Effector CD8-positive, alpha-beta T cell (primary cell): ENCODE results near the gene FANCB.
A peak's percentile ranks its signal among the peaks of the same experiment; 100 is the strongest.

Experiments
- DNase-seq: peaks from one replicate; lab custom pipeline; 2025; lab: John Stamatoyannopoulos, UW
- total RNA-seq, 4 experiments: gene quantifications; one replicate each; lab custom pipeline; 2026; lab: John Stamatoyannopoulos, UW

The FANCB gene
- 7.3 to 9.3 (median 9.1) reads per million in 4 experiments for total RNA-seq

DNA sequence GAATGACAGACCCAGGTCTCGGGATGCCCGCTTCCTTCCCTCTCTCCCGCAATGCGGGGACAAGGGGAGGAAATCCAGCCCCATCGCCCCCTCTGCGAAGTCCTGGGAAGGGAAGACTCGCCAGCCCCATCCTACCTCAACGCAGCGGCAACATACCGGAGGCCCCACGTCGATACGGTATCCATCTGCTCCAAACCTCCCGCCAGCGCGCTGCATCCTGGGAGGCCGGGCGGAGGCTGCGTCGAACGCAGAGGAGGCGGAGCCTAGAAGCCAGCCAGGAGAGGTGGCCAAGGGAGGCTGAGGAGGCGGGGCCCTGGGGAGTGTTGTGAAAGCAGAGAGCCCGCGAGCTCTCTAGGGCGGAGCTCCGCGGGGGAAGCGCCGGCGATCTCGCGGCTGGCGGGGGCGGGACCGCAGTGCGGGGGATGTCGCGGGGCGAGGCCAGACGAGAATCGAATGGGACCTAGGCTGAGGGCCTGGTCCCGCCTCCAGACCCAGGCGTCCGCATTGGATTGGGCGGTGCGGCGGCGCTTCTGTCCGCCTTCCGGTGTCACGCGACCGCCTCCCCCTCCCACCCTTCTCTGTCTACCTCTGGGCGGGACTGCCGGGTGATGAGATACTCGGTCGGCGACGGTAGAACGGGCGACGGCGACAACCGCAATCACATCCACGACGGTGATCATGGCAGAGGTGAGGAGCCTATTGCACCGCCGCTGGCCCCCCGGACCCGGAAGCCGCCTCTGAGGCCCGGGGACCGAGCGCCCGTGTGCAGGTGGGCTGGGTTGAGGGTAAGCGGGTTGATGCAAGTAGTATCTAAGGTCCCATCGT is at the start of gene FANCB, which contains the start of gene MOSPD2:
FANCB (minus strand) TSS at position 219 of the 825 bp plus-strand sequence. CDS start 7,559 bp downstream, outside the sequence.
MOSPD2 (plus strand) TSS at position 571 of the 825 bp plus-strand sequence; CDS start at position 679, 108 bp downstream.
- DNase-seq = peak; percentile 87

DNA sequence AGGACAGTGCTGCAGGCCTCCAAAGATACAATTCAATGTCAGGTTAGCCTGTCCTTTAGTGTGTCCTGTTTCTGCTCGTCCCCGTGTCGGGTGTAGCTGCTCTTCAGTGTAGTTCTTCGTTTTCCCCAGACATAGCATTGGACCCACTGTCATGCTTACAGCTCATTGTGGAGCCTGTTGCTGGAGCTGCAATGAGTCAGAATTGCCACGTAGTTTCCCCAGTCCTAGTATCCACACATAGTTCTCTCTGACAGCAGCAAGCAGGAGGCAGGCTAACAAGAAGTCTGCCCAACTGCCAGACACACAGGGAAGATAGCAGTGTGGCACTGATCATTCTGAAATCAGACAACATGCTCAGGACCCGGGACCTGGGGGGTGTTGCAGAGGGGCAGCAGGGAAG is 49.6 kb upstream of the FANCB start:
- no peak for DNase-seq

DNA sequence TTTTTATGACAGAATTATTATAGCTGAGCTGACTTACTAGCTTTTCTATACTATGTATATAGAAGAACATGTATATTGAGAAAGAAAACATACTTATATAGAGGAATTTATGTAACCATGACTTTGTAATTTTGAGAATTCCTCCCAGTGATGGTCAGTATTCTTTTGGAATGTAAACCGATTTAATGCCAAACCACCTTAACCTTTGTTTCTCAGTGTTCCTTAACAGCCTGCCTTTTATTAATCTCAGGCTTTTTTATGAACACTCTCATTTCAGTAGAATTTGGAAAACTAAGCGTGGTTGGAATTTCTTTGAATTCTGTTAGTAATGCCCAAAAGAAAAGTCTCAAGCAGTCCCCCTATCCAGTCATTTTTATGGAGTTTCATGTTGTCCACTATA is 47.3 kb upstream of the FANCB start:
- DNase-seq = no peak

DNA sequence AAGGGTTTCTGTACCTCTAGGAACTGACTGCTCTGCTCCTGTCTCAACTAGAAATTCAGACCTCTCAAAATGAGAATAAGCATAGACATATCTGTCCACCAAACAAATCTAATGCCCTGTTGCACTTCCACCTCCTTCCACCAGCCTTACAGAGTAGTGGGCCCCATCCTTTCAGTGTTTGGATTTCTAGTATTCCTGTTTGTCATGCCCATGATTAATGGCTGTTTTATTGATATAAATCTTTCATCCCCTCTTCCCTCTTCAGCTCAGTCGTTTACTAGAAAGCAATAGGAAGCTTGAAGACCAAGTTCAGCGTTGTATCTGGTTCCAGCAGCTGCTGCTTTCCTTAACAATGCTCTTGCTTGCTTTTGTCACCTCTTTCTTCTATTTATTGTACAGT is 46.5 kb upstream of the FANCB start:
- DNase-seq = no peak

DNA sequence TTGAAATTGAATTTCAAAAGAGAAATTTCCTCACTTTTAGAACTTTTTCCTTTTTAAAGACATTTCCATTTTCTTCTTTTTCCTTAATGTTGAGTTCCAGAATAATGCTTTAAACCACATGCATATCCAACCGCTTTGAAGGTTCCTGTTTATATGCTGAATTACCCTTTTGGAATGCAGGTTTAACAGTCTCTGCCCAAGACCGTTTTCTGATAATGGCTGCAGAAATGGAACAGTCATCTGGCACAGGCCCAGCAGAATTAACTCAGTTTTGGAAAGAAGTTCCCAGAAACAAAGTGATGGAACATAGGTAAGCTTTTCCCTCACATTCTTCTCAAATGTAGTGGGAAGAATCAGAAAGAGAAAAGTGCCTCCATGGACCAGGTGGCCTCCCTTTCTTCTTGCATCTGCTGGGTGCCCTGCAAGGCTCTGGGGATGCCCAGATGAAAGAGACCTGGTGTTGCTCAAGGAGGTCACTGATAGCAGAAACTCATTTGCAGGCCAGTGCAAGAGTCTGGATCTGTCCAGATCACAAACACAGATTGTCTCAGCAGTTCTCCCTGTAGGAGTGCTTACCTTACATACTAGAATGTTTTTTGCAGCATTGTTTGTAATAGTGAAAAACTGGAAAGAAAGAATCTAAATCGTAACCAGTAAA is 43.3 kb upstream of the FANCB start:
- no peak for DNase-seq

DNA sequence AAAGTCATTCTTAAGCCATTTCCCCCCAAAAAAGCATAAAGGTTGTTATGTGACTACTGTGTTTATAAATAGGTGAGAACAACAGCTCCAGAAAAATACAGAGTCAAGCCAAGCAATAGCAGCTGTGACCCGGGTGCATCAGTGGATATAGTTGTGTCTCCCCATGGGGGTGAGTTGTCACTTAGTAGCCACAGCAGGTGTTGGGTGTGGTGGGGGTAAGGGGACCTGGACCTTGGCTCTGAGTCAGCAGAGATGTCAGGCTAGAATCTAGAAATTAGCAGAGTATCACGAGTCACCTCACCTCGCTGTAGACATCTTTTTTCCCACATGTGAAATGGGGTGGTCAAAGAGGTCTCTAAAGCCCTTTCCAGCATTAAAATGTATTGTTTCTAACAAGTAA is 42.7 kb upstream of the FANCB start:
- DNase-seq = no peak

DNA sequence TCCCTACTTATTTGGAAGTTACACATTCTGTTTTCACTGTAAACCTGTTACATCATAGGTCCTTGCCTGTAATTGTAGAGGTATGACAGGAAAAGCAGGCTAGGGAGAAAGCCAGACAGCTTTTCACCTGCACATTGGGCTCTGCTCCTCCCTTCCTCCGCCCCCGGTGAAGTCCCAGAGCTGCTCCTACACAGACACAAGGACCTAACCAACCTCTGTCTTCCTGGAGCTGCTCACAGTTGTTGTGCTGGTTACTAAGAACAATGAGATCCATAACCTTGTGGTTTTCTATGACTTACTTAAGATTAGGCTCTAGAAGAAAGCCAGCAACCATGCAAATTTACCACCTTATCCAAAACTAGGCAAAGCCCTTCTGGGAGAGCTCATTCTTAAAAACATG is 40.4 kb upstream of the FANCB start:
- DNase-seq = no peak

DNA sequence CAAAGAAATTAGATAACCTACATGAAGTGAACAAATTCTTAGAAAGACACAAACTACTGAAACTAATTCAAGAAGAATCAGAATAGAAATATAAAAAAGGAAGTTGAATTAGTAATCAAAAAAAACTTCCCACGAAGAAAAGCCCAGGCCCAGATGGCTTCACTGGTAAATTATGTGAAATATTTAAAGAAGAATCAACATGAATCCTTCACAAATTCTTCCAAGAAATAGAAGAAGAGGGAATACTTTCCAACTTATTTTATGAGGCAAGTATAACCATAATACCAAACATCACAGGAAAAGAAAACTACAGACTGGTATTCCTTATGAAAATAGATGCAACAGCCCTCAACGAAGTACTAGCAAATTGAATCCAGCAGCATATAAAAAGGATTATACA is 31.0 kb upstream of the FANCB start:
- no peak for DNase-seq

DNA sequence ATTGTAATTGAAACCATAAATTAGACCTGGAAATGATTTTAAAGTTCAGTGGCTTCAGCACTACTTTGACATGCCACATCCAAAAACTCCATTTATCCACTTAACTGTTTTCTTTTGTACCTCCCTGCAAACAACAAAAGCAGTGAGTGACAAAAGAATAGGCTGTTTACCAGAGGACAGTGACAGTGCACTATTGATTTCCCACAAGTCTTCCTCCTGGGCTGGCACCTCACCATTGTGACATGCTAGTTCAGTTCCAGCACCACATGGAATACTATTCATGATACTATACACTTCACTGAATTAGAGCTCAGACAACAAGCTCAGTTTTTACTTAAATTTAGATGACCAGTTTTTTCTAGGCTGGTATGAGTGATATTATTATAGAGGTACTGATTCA is 29.7 kb upstream of the FANCB start:
- no peak for DNase-seq

DNA sequence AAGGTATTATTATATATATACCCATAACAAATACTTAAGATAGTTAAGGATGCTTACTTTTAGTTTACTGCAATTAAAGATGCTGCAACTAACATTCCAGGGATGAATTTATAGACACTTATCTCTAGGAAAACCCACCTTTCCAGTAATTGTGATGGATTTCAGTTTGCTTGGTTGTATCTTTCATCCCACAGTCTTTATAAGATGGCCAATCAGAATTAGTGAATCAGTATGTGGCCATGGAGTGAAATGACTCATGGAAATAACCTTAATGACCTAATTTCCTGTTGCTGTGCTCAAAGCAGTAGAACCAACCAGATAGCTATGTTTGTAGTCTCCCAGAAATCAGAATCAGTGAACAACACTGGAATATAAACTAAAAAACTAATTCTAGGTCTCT is 26.7 kb upstream of the FANCB start:
- no peak for DNase-seq

DNA sequence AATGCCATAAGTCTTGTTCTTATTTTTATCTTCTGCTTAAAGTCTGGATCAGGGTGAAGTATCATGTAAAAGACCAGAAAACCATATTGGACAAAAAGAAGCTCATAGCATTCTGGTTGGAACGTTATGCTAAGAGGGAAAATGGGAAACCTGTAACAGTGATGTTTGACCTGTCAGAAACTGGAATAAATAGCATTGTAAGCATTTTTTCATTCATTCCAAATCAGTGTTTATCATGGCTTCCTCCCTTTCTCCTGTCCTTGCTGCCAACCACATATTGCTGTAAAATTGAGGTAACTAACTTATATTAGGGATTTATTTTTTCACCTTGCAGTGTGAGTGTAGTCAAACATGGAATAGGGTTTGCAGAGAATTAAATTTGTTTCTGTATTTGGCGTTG is 24.2 kb upstream of the FANCB start:
- no peak for DNase-seq

DNA sequence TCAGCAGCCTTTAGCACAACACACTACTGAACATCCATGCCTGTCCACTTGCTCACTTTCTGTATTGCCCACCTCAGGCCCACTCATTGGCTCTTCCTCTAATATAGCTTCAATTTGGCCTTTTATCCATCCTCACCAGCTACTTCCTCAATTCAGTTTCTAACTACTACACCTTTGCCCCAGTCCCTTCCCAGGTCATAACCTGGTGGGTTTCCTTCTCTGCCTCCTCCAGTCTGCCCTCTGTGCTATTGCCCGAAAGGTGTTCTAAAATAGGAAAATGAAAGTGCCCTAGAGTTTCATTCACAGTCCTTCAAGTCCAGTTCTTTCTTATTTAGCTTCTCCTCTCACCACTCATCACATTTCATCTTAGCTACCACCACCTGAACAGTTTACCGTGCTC is 23.4 kb upstream of the FANCB start:
- no peak for DNase-seq

DNA sequence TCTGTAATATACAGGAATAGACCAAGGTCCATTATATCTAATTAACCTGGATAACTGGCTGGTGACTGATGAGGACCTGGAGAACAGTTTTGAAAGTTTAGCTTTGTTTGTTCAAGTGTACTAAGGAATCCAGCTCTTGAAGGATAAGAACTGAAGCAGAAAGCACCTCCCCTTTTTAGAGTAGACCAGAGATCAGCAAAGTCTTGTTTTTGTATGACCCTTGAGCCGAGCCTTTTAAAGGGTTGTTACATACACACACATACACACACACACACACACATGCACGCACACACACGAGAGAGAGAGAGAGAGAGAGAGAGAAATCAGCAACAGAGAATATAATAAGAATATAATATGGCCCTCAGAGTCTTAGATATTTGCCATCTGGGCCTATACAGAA is 13.4 kb upstream of the FANCB start:
- no peak for DNase-seq

DNA sequence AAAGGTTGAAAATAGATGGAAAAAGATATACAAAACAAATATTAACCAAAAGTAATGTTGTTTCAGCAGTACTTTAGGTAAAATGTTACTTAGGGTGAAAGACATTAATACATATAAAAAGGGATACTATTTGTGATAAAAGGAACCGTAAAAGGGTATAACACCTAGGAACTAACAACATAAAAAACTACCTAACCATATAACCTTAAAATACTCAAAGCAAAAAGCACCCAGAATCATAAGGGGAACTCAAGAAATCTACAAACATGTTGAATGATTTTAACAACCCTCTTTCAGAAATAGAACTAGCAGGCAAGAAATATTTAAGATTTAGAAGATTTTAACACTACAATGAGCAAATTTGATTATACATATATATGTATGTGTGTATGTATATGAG is 11.8 kb upstream of the FANCB start:
- DNase-seq = no peak

DNA sequence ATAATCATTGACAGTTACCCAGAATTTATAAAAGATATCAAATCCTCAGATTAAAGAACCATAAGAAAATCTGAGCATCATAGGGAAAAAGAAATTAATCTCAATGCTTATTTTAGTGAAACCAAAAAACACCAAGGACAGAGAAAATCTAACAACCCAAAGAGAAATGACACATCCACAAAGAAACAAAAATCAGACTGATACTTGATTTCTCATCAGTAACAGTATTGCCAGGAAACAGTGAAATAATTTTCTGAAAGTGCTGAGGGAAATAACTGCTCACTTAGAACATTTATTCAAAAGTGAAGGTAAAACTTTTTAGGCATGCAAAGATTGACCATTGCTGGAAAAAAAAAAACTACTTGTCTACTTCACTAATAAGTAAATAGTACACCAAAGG is 11.0 kb upstream of the FANCB start:
- no peak for DNase-seq

DNA sequence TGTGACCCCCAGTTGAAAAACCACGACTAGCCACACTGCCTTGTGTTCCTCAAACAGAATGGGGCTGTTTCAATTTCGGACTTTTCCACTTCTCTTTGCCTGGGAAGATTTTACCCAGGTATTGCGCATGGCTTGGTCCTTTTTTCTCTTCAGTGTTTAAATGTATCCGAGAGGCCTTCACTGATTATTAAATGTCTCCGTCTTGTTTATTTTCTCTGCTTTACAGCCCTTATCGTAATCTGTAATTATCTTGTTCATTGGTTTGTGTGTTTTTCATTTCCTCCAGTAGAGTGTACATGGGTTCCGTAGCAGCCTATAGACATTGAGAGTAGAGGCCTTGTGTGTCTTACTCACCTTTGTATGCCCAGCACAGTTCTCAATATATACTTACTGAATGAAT is 2.8 kb upstream of the FANCB start:
- no peak for DNase-seq

DNA sequence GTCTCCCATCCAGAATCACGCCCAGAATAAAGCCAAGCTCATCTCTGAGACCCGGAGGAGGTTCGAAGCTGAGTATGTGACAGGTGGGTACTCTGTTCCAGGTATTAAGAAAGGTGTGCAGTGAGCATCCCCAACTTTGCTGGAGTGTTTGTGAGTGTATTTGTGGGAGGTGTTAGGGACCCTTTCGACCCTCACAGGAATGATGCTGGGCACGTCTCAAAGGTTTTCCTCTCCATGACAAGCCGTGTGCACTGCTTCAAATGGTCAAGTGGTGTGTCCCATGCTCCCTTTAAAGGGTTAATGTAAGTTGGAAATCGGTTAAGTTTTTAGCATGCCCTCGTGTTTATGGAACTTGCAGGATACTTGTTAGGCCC is 794 bp upstream of the FANCB start:
- no peak for DNase-seq

DNA sequence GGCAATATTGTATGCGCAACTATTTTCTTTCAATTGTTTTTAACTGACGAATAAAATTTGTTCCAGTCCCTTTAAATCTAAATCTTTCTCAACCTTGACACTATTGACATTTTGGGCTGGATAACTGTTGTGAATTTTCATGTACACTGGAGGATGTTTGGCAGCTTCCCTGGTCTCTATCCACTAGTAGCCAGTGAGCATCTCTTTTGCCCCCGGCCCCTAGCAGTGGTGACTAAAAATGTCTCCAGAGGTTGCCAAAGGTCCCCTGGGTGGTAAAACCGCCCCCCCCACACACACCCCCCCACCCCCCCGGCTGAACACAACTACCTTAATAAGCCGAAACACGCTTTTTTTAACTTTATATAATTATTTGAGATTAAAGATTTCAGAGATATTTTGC is 514 bp downstream of the FANCB start:
- no peak for DNase-seq

DNA sequence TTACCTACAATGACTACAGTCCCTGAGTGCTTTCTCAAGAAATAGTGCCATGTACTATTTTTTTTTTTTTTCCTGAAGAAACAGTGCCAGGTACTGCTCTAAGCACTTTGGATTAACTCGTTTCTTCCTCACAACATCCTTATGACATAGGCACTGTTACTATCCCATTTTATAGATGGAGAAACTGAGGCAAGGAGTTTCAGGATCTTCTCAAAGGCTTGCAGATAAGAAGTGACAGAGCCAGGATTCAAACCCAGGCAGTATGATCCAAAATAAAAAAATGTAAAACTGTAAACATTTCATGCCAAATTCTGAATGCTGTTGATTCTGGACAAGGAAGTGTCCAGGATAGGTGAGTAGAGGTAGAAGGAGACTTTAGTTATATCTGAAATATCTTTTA is 1.1 kb downstream of the FANCB start:
- DNase-seq = no peak

DNA sequence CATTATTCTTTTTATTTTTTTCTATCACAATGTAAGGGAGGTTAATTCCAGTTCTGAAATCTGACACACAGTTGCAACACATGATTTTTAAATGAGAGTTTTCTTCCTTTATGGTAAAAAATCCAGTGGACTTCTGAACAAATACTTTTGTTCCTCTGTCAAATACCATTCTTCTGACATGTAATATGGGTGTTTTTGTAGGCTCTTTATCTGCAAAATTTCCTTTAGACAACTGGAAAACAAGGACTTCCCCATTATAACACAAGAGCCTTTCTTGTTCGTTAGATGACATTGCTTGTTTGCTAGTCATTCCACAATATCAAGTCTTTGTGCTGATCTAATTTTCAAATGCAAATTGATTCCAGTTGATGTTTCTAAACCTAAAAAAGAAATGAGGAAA is 7.7 kb downstream of the FANCB start:
- no peak for DNase-seq

DNA sequence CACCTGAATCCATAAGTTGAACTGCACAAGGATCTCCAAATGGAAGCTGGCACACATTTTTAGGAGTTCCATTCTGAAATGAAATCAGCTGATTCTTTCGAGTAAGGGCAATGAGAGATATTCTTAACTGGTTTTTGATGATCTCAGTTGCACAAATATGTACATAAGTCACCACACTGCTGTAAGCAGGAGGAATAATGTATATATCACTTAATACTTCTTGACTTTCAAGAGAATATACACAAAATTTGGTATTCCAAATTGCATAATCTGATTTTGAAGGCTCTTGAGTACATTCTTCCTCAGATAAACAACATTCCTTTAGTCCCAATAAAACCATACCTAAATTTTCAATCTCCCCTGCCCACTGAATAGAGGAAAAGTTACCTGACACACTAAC is 8.2 kb downstream of the FANCB start:
- no peak for DNase-seq

DNA sequence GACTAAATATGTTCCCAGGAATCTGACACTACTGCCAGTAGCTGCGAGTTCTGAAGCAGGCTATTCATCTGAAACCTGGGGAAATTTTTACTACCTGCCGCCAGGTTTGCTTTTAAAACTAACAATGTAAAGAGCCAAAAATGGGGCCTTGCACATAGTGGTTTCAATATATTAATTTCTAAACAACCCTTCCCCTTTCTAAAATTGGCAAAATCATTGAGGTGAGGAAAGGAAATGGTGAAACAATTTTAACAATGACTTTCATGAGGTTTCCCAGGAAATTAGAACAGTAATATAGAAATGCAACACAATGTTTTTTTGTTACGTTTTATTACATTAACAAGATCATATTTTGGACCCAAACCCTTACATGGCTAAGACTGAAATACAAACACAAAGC is 21.3 kb downstream of the FANCB start:
- DNase-seq = no peak

DNA sequence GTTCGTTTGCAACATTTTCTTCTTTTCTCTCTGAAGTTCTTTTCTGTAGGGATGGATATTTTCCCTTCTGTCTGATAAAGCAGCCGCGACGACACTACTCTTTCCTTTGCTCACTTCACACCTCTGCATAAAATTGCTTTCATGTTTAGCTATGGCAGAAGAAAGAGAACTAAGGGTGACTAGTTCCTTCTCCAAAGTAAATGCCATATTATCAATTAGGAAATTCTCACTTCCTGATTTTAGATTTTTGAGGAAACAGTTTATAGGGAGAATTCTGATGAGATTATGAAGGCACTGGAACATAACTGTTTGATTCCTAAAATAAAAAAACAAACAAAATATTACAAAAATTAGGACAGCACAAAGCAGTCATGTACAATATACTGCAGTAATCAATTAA is 29.2 kb downstream of the FANCB start:
- DNase-seq = no peak

DNA sequence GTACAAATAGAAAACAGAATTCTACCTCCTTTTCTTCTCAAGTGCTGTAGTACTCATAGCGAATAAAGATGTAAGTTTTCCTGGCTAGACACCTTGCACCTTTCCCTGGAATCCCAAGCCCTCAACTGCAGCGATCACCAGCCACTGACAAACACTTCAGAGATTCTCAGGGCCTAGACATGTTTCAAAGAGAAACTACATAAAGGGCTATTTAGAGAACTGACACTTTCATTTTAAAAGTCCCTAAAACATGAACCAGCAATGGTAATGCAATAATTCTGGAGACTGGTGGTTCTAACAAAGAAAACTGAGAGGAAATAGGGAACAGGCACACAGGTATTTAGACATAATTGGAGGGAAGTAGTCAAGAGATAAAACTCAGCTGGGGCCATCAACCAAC is 35.7 kb downstream of the FANCB start:
- no peak for DNase-seq
